ENCODE data around the gene THBS3.
"Not testable (repeated sequence)": the region's sequence is repeated elsewhere in the genome, so short reads cannot be mapped to it uniquely, and the experiment has no call there.

The THBS3 gene

GRCh38 chr1:155191904-155192303 is 15.8 kb downstream of the THBS3 start:
- in situ Hi-C loops (cut with HindIII; ENCODE audit: low sequenced_read_pairs): no loop called here

- in situ Hi-C loops (cut with HindIII; ENCODE audit: low sequenced_read_pairs): not testable (repeated sequence)
These were observed 17.8 kb downstream of the THBS3 start for GRCh38 chr1:155189926-155190325.

GRCh38 chr1:155188268-155188667 is 19.4 kb downstream of the THBS3 start:
- in situ Hi-C loops (cut with HindIII; ENCODE audit: low sequenced_read_pairs): no loop called here

- in situ Hi-C loops (cut with HindIII; ENCODE audit: low sequenced_read_pairs): no loop called here
These were observed 20.2 kb downstream of the THBS3 start for GRCh38 chr1:155187456-155187891.

- in situ Hi-C loops (cut with HindIII; ENCODE audit: low sequenced_read_pairs): no loop called here
These were observed 20.8 kb downstream of the THBS3 start for GRCh38 chr1:155186794-155187455.

GRCh38 chr1:155186067-155186793 is 21.5 kb downstream of the THBS3 start:
- in situ Hi-C loops (cut with HindIII; ENCODE audit: low sequenced_read_pairs): no loop called here

GRCh38 chr1:155185783-155186066 is 22.0 kb downstream of the THBS3 start:
- in situ Hi-C loops (cut with HindIII; ENCODE audit: low sequenced_read_pairs): no loop called here

GRCh38 chr1:155184835-155185782 is 22.6 kb downstream of the THBS3 start:
- in situ Hi-C loops (cut with HindIII; ENCODE audit: low sequenced_read_pairs): loop anchor here (5.0 kb wide), 1 partner anchor 48 kb away; the partner anchor contains the start of gene SLC50A1

- in situ Hi-C loops (cut with HindIII; ENCODE audit: low sequenced_read_pairs): loop anchor here (5.0 kb wide), 1 partner anchor 47 kb away; the partner anchor contains the start of gene SLC50A1
These were observed 23.3 kb downstream of the THBS3 start for GRCh38 chr1:155184351-155184811.

- in situ Hi-C loops (cut with HindIII; ENCODE audit: low sequenced_read_pairs): loop anchor here (5.0 kb wide), 1 partner anchor 46 kb away; the partner anchor contains the start of gene SLC50A1
These were observed 23.9 kb downstream of the THBS3 start for GRCh38 chr1:155183775-155184221.

GRCh38 chr1:155182052-155182550 is 25.6 kb downstream of the THBS3 start:
- in situ Hi-C loops (cut with HindIII; ENCODE audit: low sequenced_read_pairs): loop anchor here (5.0 kb wide), 1 partner anchor 45 kb away; the partner anchor contains the start of gene SLC50A1

- in situ Hi-C loops (cut with HindIII; ENCODE audit: low sequenced_read_pairs): loop anchor here (5.0 kb wide), 1 partner anchor 44 kb away; the partner anchor contains the start of gene SLC50A1
These were observed 26.2 kb downstream of the THBS3 start for GRCh38 chr1:155181371-155182051.

GRCh38 chr1:155179112-155180031 is 28.3 kb downstream of the THBS3 start:
- in situ Hi-C loops (cut with HindIII; ENCODE audit: low sequenced_read_pairs): loop anchor here (5.0 kb wide), 1 partner anchor 42 kb away; the partner anchor contains the start of gene SLC50A1

GRCh38 chr1:155178441-155179111 is 29.1 kb downstream of the THBS3 start:
- in situ Hi-C loops (cut with HindIII; ENCODE audit: low sequenced_read_pairs): no loop called here

GRCh38 chr1:155177918-155178281 is 29.8 kb downstream of the THBS3 start:
- in situ Hi-C loops (cut with HindIII; ENCODE audit: low sequenced_read_pairs): no loop called here

- in situ Hi-C loops (cut with HindIII; ENCODE audit: low sequenced_read_pairs): no loop called here
These were observed 30.3 kb downstream of the THBS3 start for GRCh38 chr1:155177192-155177917.

- in situ Hi-C loops (cut with HindIII; ENCODE audit: low sequenced_read_pairs): no loop called here
These were observed 31.1 kb downstream of the THBS3 start for GRCh38 chr1:155176544-155177071.

Measured in endothelial cell of hepatic sinusoid (primary cell).